ENCODE measurements around the gene RNF13. TPM values are rescaled to one million over a fixed set of nuclear protein-coding genes. Genes with fewer than 3 reads are reported as not detected.
"Not testable (repeated sequence)": the region's sequence is repeated elsewhere in the genome, so short reads cannot be mapped to it uniquely, and the experiment has no call there.

Gene RNF13
- total RNA-seq, 1 donor from 2014 or later: 66.0 TPM

GRCh38 chr3:149828390-149828789 lies 15.4 kb downstream of the RNF13 start:
- Histone ChIP-seq H3K4me3 (no peak overlapping the region), H3K27me3 (no peaks in the 10 kb centered on the region), H3K4me1 (peaks cover 5% of the 10 kb centered on the region), H3K9me3 (peaks cover 8% of the 10 kb centered on the region), H3K27ac (no peak overlapping the region), H3K36me3 (no peaks in the 10 kb centered on the region)
- DNase-seq (ENCODE audit: extremely low spot score in 2 of 2): no peak
- intact Hi-C loops (cut with DNase I): no loop called here
- TF ChIP-seq CTCF (IDR thresholded peaks at IDR 0.05): no peak
- TF ChIP-seq POLR2AphosphoS5 (IDR thresholded peaks at IDR 0.05; ENCODE audit: insufficient read depth in 1 of 2, low read depth in 1 of 2): no peak
- TF ChIP-seq POLR2A (IDR thresholded peaks at IDR 0.05): no peak

GRCh38 chr3:149829631-149830030 lies 16.6 kb downstream of the RNF13 start:
- H3K4me1 ChIP-seq; H3K4me3 ChIP-seq; H3K27me3 ChIP-seq; H3K9me3 ChIP-seq; intact Hi-C loops (cut with DNase I); DNase-seq (ENCODE audit: extremely low spot score in 2 of 2); H3K36me3 ChIP-seq; H3K27ac ChIP-seq: not testable (repeated sequence)

DNA sequence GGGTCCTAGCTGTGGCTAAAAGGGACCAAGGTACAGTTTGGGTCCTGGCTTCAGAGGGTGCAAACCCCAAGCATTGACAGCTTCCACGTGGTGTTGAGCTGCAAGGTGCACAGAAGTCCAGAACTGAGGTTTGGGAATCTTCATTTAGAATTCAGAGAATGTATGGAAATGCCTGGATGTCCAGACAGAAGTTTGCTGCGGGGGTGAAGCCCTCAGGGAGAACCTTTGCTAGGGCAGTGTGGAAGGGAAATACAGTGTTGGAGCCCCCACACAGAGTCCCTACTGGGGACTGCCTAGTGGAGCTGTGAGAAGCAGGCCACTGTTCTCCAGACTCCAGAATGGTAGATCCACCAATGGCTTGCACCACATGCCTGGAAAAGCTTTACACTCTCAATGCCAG lies 17.9 kb downstream of the RNF13 start:
- Histone ChIP-seq H3K9me3 (peaks cover 8% of the 10 kb centered on the region), H3K27ac (no peak overlapping the region), H3K4me3 (no peak overlapping the region), H3K4me1 (peaks cover 5% of the 10 kb centered on the region), H3K36me3 (no peaks in the 10 kb centered on the region), H3K27me3 (no peaks in the 10 kb centered on the region)
- DNase-seq (ENCODE audit: extremely low spot score in 2 of 2): no peak
- TF ChIP-seq POLR2A (IDR thresholded peaks at IDR 0.05) (no peak), CTCF (IDR thresholded peaks at IDR 0.05) (no peak), POLR2AphosphoS5 (IDR thresholded peaks at IDR 0.05; ENCODE audit: insufficient read depth in 1 of 2, low read depth in 1 of 2) (no peak)
- intact Hi-C loops (cut with DNase I): no loop called here

GRCh38 chr3:149831321-149831720 lies 18.3 kb downstream of the RNF13 start:
- no peaks in the 10 kb centered on the region for H3K27me3 ChIP-seq
- no peak for DNase-seq (ENCODE audit: extremely low spot score in 2 of 2)
- intact Hi-C loops (cut with DNase I): no loop called here
- peaks cover 5% of the 10 kb centered on the region for H3K4me1 ChIP-seq
- no peak for TF ChIP-seq POLR2A (IDR thresholded peaks at IDR 0.05)
- no peak for TF ChIP-seq CTCF (IDR thresholded peaks at IDR 0.05)
- TF ChIP-seq POLR2AphosphoS5 (IDR thresholded peaks at IDR 0.05; ENCODE audit: insufficient read depth in 1 of 2, low read depth in 1 of 2): no peak
- no peak overlapping the region for H3K27ac ChIP-seq
- no peaks in the 10 kb centered on the region for H3K36me3 ChIP-seq
- no peak overlapping the region for H3K4me3 ChIP-seq
- H3K9me3 ChIP-seq: peaks cover 8% of the 10 kb centered on the region

- intact Hi-C loops (cut with DNase I): no loop called here
- DNase-seq (ENCODE audit: extremely low spot score in 2 of 2): no peak
Measured at GRCh38 chr3:149832086-149832485, 19.1 kb downstream of the RNF13 start.

DNA sequence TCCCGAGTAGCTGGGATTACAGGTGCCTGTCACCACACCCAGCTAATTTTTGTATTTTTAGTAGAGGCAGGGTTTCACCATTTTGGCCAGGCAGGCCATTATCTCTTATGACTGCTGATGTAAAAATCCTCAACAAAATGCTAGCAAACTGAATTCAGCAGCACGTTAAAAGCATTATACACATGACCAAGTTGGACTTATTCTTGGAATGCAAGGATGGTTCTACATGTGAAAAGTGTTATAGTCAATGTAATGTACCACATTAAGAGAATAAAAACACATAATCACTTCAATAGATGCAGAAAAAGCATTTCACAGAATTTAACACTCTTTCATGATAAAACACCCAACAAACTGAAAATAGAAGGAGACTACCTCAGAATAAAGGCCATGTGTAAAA lies 20.2 kb downstream of the RNF13 start:
- Histone ChIP-seq H3K9me3 (peaks cover 8% of the 10 kb centered on the region), H3K27me3 (no peaks in the 10 kb centered on the region), H3K36me3 (peaks cover 0 to 4% of the 10 kb centered on the region in 2 donors), H3K4me3 (no peak overlapping the region), H3K4me1 (peaks cover under 1% of the 10 kb centered on the region), H3K27ac (no peak overlapping the region)
- no peak for TF ChIP-seq POLR2A (IDR thresholded peaks at IDR 0.05)
- TF ChIP-seq CTCF (IDR thresholded peaks at IDR 0.05): no peak
- TF ChIP-seq POLR2AphosphoS5 (IDR thresholded peaks at IDR 0.05; ENCODE audit: insufficient read depth in 1 of 2, low read depth in 1 of 2): no peak
- intact Hi-C loops (cut with DNase I): no loop called here
- DNase-seq (ENCODE audit: extremely low spot score in 2 of 2): no peak

More at GRCh38 chr3:149832086-149832485, 19.1 kb downstream of the RNF13 start:
- Histone ChIP-seq H3K36me3 (no peaks in the 10 kb centered on the region), H3K4me3 (no peak overlapping the region), H3K4me1 (peaks cover 5% of the 10 kb centered on the region), H3K27me3 (no peaks in the 10 kb centered on the region), H3K9me3 (peaks cover 8% of the 10 kb centered on the region), H3K27ac (no peak overlapping the region)
- no peak for TF ChIP-seq POLR2AphosphoS5 (IDR thresholded peaks at IDR 0.05; ENCODE audit: insufficient read depth in 1 of 2, low read depth in 1 of 2)

GRCh38 chr3:149838491-149838890 lies 25.5 kb downstream of the RNF13 start:
- H3K36me3 ChIP-seq; H3K27ac ChIP-seq; H3K4me3 ChIP-seq; H3K27me3 ChIP-seq; H3K9me3 ChIP-seq; DNase-seq (ENCODE audit: extremely low spot score in 2 of 2); intact Hi-C loops (cut with DNase I): not testable (repeated sequence)
- peaks cover 27% of the 10 kb centered on the region for H3K4me1 ChIP-seq

- H3K27me3 ChIP-seq; intact Hi-C loops (cut with DNase I); H3K4me3 ChIP-seq; H3K9me3 ChIP-seq; H3K27ac ChIP-seq; H3K36me3 ChIP-seq; DNase-seq (ENCODE audit: extremely low spot score in 2 of 2): not testable (repeated sequence)
- peaks cover 37% of the 10 kb centered on the region for H3K4me1 ChIP-seq
Measured at GRCh38 chr3:149839469-149839868, 26.5 kb downstream of the RNF13 start.

Data from vagina (tissue), 2 donors.